Colonic mucosa (tissue), 4 donors: ENCODE data around the gene CAMTA1. TPM values are rescaled to one million over a fixed set of nuclear protein-coding genes. Genes with fewer than 3 reads are reported as not detected.

Experiments used
- DNase-seq: peaks from one replicate; pipeline ENCODE4 v3.0.0-alpha.2; 2020
- H3K27ac ChIP-seq: fragments of 200-600 bp; one replicate; pipeline ENCODE4 v1.8.0; 2021
- H3K27me3 ChIP-seq: fragments of 200-600 bp; one replicate; pipeline ENCODE4 v1.8.0; 2021
- H3K36me3 ChIP-seq: fragments of 200-600 bp; one replicate; pipeline ENCODE4 v1.8.0; 2021
- H3K4me1 ChIP-seq: fragments of 200-600 bp; one replicate; pipeline ENCODE4 v1.8.0; 2021; ENCODE audit warnings: mild to moderate bottlenecking
- H3K4me3 ChIP-seq: fragments of 200-600 bp; one replicate; pipeline ENCODE4 v1.8.0; 2021
- H3K9ac ChIP-seq, 2 donors: one replicate each; pipeline ENCODE4 v1.7.0; 2013; ENCODE audit warnings: control low read depth in 2 of 2, low read depth in 2 of 2, low read length in 2 of 2
- H3K9me3 ChIP-seq: fragments of 200-600 bp; one replicate; pipeline ENCODE4 v1.8.0; 2021
- CTCF ChIP-seq: fragments of 200-600 bp; IDR thresholded peaks from one replicate; pipeline ENCODE4 v1.8.0; 2022; ENCODE audit warnings: antibody characterized with exemption, mild to moderate bottlenecking
- intact Hi-C: fragments of 100-400 bp; cut with DNase I; formaldehyde crosslinking; loops from one replicate; pipeline ENCODE4 v1.14.1; 2022
- total RNA-seq, 2 donors: library from RNA; stranded (reverse); fragmentation: NEBNext Ultra II Directional in 1 of 2; extraction: Animal tissue kit (Norgen Biotek cat#: 25700) in 1 of 2; gene quantifications; one replicate each; pipeline ENCODE4 v1.2.1, GENCODE V29; 2021
- donor health status: healthy.
- donor health status: DM: no; HTN: no; CAD: no.
- donor health status: DM: no; HTN: no; CAD: no.

The CAMTA1 gene
- total RNA-seq, 2 donors from 2014 or later = 76.8 to 92.8 TPM

- intact Hi-C loops = no loop called here
- H3K27ac ChIP-seq = no peak overlapping the region
- no peaks in the 10 kb centered on the region for H3K4me1 ChIP-seq
- no peak for DNase-seq
- H3K27me3 ChIP-seq = no peaks in the 10 kb centered on the region
- no peaks in the 10 kb centered on the region for H3K9me3 ChIP-seq
- H3K9ac ChIP-seq = no peak overlapping the region
- no peaks in the 10 kb centered on the region for H3K36me3 ChIP-seq
- H3K4me3 ChIP-seq = no peak overlapping the region
- no peak for TF ChIP-seq CTCF
Measured at GRCh38 chr1:7149080-7149838, 364.0 kb downstream of the CAMTA1 start.

- intact Hi-C loops = no loop called here
- H3K9me3 ChIP-seq = no peaks in the 10 kb centered on the region
- H3K4me3 ChIP-seq = no peak overlapping the region
- H3K9ac ChIP-seq = no peak overlapping the region
- no peak for DNase-seq
- no peaks in the 10 kb centered on the region for H3K36me3 ChIP-seq
- no peaks in the 10 kb centered on the region for H3K4me1 ChIP-seq
- no peak for TF ChIP-seq CTCF
- no peaks in the 10 kb centered on the region for H3K27me3 ChIP-seq
- no peak overlapping the region for H3K27ac ChIP-seq
Measured at GRCh38 chr1:7150724-7151280, 365.5 kb downstream of the CAMTA1 start.

GRCh38 chr1:7151978-7152377 is 366.7 kb downstream of the CAMTA1 start:
- H3K27me3 ChIP-seq = no peaks in the 10 kb centered on the region
- no peaks in the 10 kb centered on the region for H3K4me1 ChIP-seq
- H3K9ac ChIP-seq = no peak overlapping the region
- no peaks in the 10 kb centered on the region for H3K9me3 ChIP-seq
- H3K36me3 ChIP-seq = no peaks in the 10 kb centered on the region
- no peak for DNase-seq
- H3K27ac ChIP-seq = no peak overlapping the region
- TF ChIP-seq CTCF = no peak
- H3K4me3 ChIP-seq = no peak overlapping the region
- intact Hi-C loops = no loop called here

- TF ChIP-seq CTCF = no peak
- Histone ChIP-seq H3K9me3 (no peaks in the 10 kb centered on the region), H3K27me3 (no peaks in the 10 kb centered on the region), H3K36me3 (no peaks in the 10 kb centered on the region), H3K9ac (no peak overlapping the region), H3K27ac (no peak overlapping the region), H3K4me1 (no peaks in the 10 kb centered on the region), H3K4me3 (no peak overlapping the region)
- no peak for DNase-seq
- intact Hi-C loops = no loop called here
Measured at GRCh38 chr1:7152655-7153054, 367.4 kb downstream of the CAMTA1 start.

- no peak overlapping the region for H3K9ac ChIP-seq
- H3K4me3 ChIP-seq = no peak overlapping the region
- no peaks in the 10 kb centered on the region for H3K27me3 ChIP-seq
- H3K9me3 ChIP-seq = no peaks in the 10 kb centered on the region
- TF ChIP-seq CTCF = no peak
- no peaks in the 10 kb centered on the region for H3K4me1 ChIP-seq
- no peaks in the 10 kb centered on the region for H3K36me3 ChIP-seq
- DNase-seq = no peak
- intact Hi-C loops = no loop called here
- no peak overlapping the region for H3K27ac ChIP-seq
Measured at GRCh38 chr1:7153464-7153863, 368.2 kb downstream of the CAMTA1 start.
